GM18873 (cell line): ENCODE results near the gene SHH.

ENCODE experiments used
- ATAC-seq: cut with Tn5 transposase; IDR thresholded peaks from one replicate; pipeline ENCODE4 v1.9.1; 2021; ENCODE audit warnings: mild to moderate bottlenecking, moderate library complexity, moderate number of reproducible peaks; ENCODE audit not compliant: unreplicated experiment, low FRiP score

Gene SHH

GRCh38 chr7:155811895-155812761 is at the start of gene SHH:
TSS of gene SHH (minus strand) at chr7:155812463. CDS start at chr7:155812122, 341 bp downstream.
- no peak for ATAC-seq

- ATAC-seq: no peak
Observed at GRCh38 chr7:155861480-155861868, 49.2 kb upstream of the SHH start.

GRCh38 chr7:155860840-155861479 is 48.7 kb upstream of the SHH start:
- no peak for ATAC-seq

GRCh38 chr7:155860461-155860839 is 48.2 kb upstream of the SHH start:
- ATAC-seq: no peak

GRCh38 chr7:155858521-155859061 is 46.3 kb upstream of the SHH start:
- no peak for ATAC-seq

- no peak for ATAC-seq
Observed at GRCh38 chr7:155857141-155857540, 44.9 kb upstream of the SHH start.

GRCh38 chr7:155856656-155857055 is 44.4 kb upstream of the SHH start:
- ATAC-seq: no peak

- no peak for ATAC-seq
Observed at GRCh38 chr7:155852426-155853301, 40.4 kb upstream of the SHH start.

GRCh38 chr7:155851892-155852291 is 39.6 kb upstream of the SHH start:
- ATAC-seq: no peak

- ATAC-seq: no peak
Observed at GRCh38 chr7:155850766-155851678, 38.8 kb upstream of the SHH start.

GRCh38 chr7:155850001-155850436 is 37.8 kb upstream of the SHH start:
- no peak for ATAC-seq

- no peak for ATAC-seq
Observed at GRCh38 chr7:155848691-155849669, 36.7 kb upstream of the SHH start.

- ATAC-seq: no peak
Observed at GRCh38 chr7:155847821-155848435, 35.7 kb upstream of the SHH start.

GRCh38 chr7:155846936-155847335 is 34.7 kb upstream of the SHH start:
- ATAC-seq: no peak

- no peak for ATAC-seq
Observed at GRCh38 chr7:155846156-155846555, 33.9 kb upstream of the SHH start.

- ATAC-seq: no peak
Observed at GRCh38 chr7:155845226-155845625, 33.0 kb upstream of the SHH start.

GRCh38 chr7:155844526-155844925 is 32.3 kb upstream of the SHH start:
- no peak for ATAC-seq

GRCh38 chr7:155844019-155844453 is 31.8 kb upstream of the SHH start:
- ATAC-seq: no peak
